Sigmoid colon (tissue), 4 donors: ENCODE data around the gene KCNK13.

Experiments
- POLR2A ChIP-seq, 2 donors: fragments of 450-650 bp; IDR thresholded peaks; one replicate each; pipeline ENCODE4 v1.6.1; 2016; ENCODE audit warnings: antibody characterized with exemption in 2 of 2, mild to moderate bottlenecking in 2 of 2, moderate library complexity in 2 of 2
- POLR2AphosphoS5 ChIP-seq, 4 donors: sonication (generic); formaldehyde crosslinking; IDR thresholded peaks; one replicate each; pipeline ENCODE4 v1.6.1; 2017; ENCODE audit warnings: antibody characterized with exemption in 4 of 4
- TF ChIP-seq, protein P1 (sequence below), 4 experiments: fragments of 450-650 bp in 3 of 4; fragments of 200-600 bp in 1 of 4; IDR thresholded peaks; one replicate each; pipeline ENCODE4 v1.5.1; 2016 to 2019; ENCODE audit warnings: antibody characterized with exemption in 4 of 4, mild to moderate bottlenecking in 3 of 4, moderate library complexity in 2 of 4

- TF ChIP-seq, protein P1, sequence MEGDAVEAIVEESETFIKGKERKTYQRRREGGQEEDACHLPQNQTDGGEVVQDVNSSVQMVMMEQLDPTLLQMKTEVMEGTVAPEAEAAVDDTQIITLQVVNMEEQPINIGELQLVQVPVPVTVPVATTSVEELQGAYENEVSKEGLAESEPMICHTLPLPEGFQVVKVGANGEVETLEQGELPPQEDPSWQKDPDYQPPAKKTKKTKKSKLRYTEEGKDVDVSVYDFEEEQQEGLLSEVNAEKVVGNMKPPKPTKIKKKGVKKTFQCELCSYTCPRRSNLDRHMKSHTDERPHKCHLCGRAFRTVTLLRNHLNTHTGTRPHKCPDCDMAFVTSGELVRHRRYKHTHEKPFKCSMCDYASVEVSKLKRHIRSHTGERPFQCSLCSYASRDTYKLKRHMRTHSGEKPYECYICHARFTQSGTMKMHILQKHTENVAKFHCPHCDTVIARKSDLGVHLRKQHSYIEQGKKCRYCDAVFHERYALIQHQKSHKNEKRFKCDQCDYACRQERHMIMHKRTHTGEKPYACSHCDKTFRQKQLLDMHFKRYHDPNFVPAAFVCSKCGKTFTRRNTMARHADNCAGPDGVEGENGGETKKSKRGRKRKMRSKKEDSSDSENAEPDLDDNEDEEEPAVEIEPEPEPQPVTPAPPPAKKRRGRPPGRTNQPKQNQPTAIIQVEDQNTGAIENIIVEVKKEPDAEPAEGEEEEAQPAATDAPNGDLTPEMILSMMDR (IDR thresholded peaks at IDR 0.05): no peak
- TF ChIP-seq POLR2A (IDR thresholded peaks at IDR 0.05) (no peak), POLR2AphosphoS5 (IDR thresholded peaks at IDR 0.05) (no peak)
These were observed 467 bp downstream of the KCNK13 start for GRCh38 chr14:90062127-90062794.
